IMR-90 (cell line): ENCODE measurements around the gene VEPH1. TPM values are rescaled to one million over a fixed set of nuclear protein-coding genes. Genes with fewer than 3 reads are reported as not detected.

Experiments
- ATAC-seq: fragments of 200-7000 bp; cut with Tn5 transposase; 2 replicates; pipeline ENCODE4 v1.9.1; 2020; ENCODE audit warnings: low read depth, mild to moderate bottlenecking, moderate library complexity
- BruUV-seq: library from RNA; stranded (reverse); fragments of 400-500 nt; replicated peaks from 2 replicates; lab custom pipeline; 2021; lab: Mats Ljungman, UMichigan
- CTCF ChIA-PET: fragments of 300-600 bp; formaldehyde crosslinking; extraction: SDS; loops from one replicate; lab custom pipeline; 2021; ENCODE audit warnings: antibody characterized with exemption; lab: Yijun Ruan, JAX
- POLR2A ChIA-PET: fragments of 300-600 bp; sonication (Branson Sonifier 250); formaldehyde crosslinking; loops from one replicate; lab custom pipeline; 2022; ENCODE audit warnings: antibody characterized with exemption; ENCODE audit not compliant: unreplicated experiment; lab: Charles Lee
- DNase-seq: peaks from one replicate; pipeline ENCODE4 v3.0.0; 2013
- H2AFZ ChIP-seq: replicated peaks from 2 replicates; pipeline ENCODE3; 2013; ENCODE audit warnings: low read length, mild to moderate bottlenecking; ENCODE audit not compliant: poor library complexity
- H2AK5ac ChIP-seq: 2 replicates; pipeline ENCODE4 v1.6.1; 2013; ENCODE audit warnings: low read depth, low read length, inconsistent platforms
- H2AK9ac ChIP-seq: replicated peaks from 2 replicates; pipeline ENCODE3; 2013; ENCODE audit warnings: mild to moderate bottlenecking, low read depth, low read length, moderate library complexity; ENCODE audit not compliant: poor library complexity
- H2BK120ac ChIP-seq: 2 replicates; pipeline ENCODE4 v1.6.1; 2013; ENCODE audit warnings: low read depth, low read length, inconsistent platforms
- H2BK15ac ChIP-seq: 3 replicates; pipeline ENCODE4 v1.6.1; 2013; ENCODE audit warnings: low read depth, low read length, inconsistent platforms
- H2BK20ac ChIP-seq: 2 replicates; pipeline ENCODE4 v1.6.1; 2013; ENCODE audit warnings: low read depth, mild to moderate bottlenecking, inconsistent platforms, low read length, moderate library complexity
- H2BK5ac ChIP-seq: 2 replicates; pipeline ENCODE4 v1.6.1; 2013; ENCODE audit warnings: mild to moderate bottlenecking, low read depth, low read length, inconsistent platforms; ENCODE audit not compliant: poor library complexity, severe bottlenecking
- H3K14ac ChIP-seq: replicated peaks from 2 replicates; pipeline ENCODE4 v1.6.1; 2013; ENCODE audit warnings: low read depth, low read length, inconsistent platforms
- H3K18ac ChIP-seq: 2 replicates; pipeline ENCODE4 v1.6.1; 2013; ENCODE audit warnings: low read depth, low read length, control low read depth
- H3K23ac ChIP-seq: 2 replicates; pipeline ENCODE4 v1.6.1; 2013; ENCODE audit warnings: low read depth, low read length, inconsistent platforms
- H3K27ac ChIP-seq: 2 replicates; pipeline ENCODE4 v1.5.1; 2013; ENCODE audit warnings: mild to moderate bottlenecking, control low read depth, low read length; ENCODE audit not compliant: insufficient read depth
- H3K27me3 ChIP-seq: 2 replicates; pipeline ENCODE4 v1.6.1; 2013; ENCODE audit warnings: low read length; ENCODE audit not compliant: control insufficient read depth, insufficient read depth
- H3K36me3 ChIP-seq: 2 replicates; pipeline ENCODE4 v1.6.1; 2013; ENCODE audit warnings: low read length, mixed read lengths; ENCODE audit not compliant: control insufficient read depth, insufficient read depth
- H3K4ac ChIP-seq: 2 replicates; pipeline ENCODE4 v1.6.1; 2013; ENCODE audit warnings: low read depth, low read length, inconsistent platforms
- H3K4me1 ChIP-seq: 2 replicates; pipeline ENCODE4 v1.6.1; 2013; ENCODE audit warnings: low read length, mixed read lengths; ENCODE audit not compliant: control insufficient read depth, insufficient read depth
- H3K4me2 ChIP-seq: 2 replicates; pipeline ENCODE4 v1.6.1; 2013; ENCODE audit warnings: low read depth, mild to moderate bottlenecking, control low read depth, low read length, moderate library complexity
- H3K4me3 ChIP-seq: 2 replicates; pipeline ENCODE4 v1.5.1; 2013; ENCODE audit warnings: low read depth, mild to moderate bottlenecking, control low read depth, low read length, moderate library complexity; ENCODE audit not compliant: insufficient read depth
- H3K56ac ChIP-seq: 2 replicates; pipeline ENCODE4 v1.6.1; 2013; ENCODE audit warnings: low read length, inconsistent platforms; ENCODE audit not compliant: insufficient read depth; ENCODE audit errors: extremely low read depth
- H3K79me1 ChIP-seq, 2 experiments: 2 replicates each; pipeline ENCODE4 v1.6.1; 2013; ENCODE audit warnings: low read length in 2 of 2, inconsistent platforms in 1 of 2, low read depth in 1 of 2
- H3K9ac ChIP-seq: 2 replicates; pipeline ENCODE4 v1.6.1; 2013; ENCODE audit warnings: low read depth, low read length, control low read depth
- H3K9me1 ChIP-seq: 2 replicates; pipeline ENCODE4 v1.6.1; 2013; ENCODE audit warnings: low read length, inconsistent platforms; ENCODE audit not compliant: insufficient read depth
- H3K9me3 ChIP-seq: 2 replicates; pipeline ENCODE4 v1.6.1; 2013; ENCODE audit warnings: low read length; ENCODE audit not compliant: control insufficient read depth, insufficient read depth
- H4K20me1 ChIP-seq: 2 replicates; pipeline ENCODE4 v1.6.1; 2013; ENCODE audit warnings: low read length, inconsistent platforms; ENCODE audit not compliant: insufficient read depth
- H4K5ac ChIP-seq: 2 replicates; pipeline ENCODE4 v1.6.1; 2013; ENCODE audit warnings: mild to moderate bottlenecking, low read depth, low read length, control low read depth
- H4K8ac ChIP-seq, 2 experiments: 2 replicates each; pipeline ENCODE4 v1.6.1; 2013; ENCODE audit warnings: low read depth in 2 of 2, low read length in 2 of 2, control low read depth in 1 of 2, inconsistent platforms in 1 of 2
- H4K91ac ChIP-seq: 2 replicates; pipeline ENCODE4 v1.6.1; 2013; ENCODE audit warnings: low read depth, low read length, inconsistent platforms; ENCODE audit not compliant: insufficient read depth
- MXI1 ChIP-seq: IDR thresholded peaks from 2 replicates; pipeline ENCODE4 v1.6.1; 2012; ENCODE audit warnings: low read depth, mild to moderate bottlenecking, low read length, moderate library complexity, borderline replicate concordance
- RFX5 ChIP-seq: IDR thresholded peaks from 2 replicates; pipeline ENCODE4 v1.8.0; 2012; ENCODE audit warnings: low read depth, mild to moderate bottlenecking, low read length, moderate library complexity
- WGBS, 2 experiments: methylation state at CpG; one replicate each; pipeline versions ENCODE4 v1.1.5 to v1.1.7; 2013; ENCODE audit warnings: missing lambda C conversion rate in 2 of 2; ENCODE audit not compliant: insufficient read length in 1 of 2; ENCODE audit errors: extremely low coverage in 2 of 2; 5-methylcytosine and 5-hydroxymethylcytosine counted together
- dilution Hi-C: fragments of 300-500 bp; cut with HindIII; formaldehyde crosslinking; loops from one replicate; pipeline ENCODE4 v1.14.3; 2018; ENCODE audit warnings: low sequenced_read_pairs; ENCODE audit not compliant: unreplicated experiment
- in situ Hi-C: fragments of 300-500 bp; cut with MboI; formaldehyde crosslinking; loops from 3 replicates; pipeline ENCODE4 v1.14.3; 2019; ENCODE audit warnings: low sequenced_read_pairs, inconsistent platforms, mixed read lengths
- intact Hi-C: fragments of 100-400 bp; cut with micrococcal nuclease; formaldehyde crosslinking; loops from 2 replicates; pipeline ENCODE4 v1.10.0; 2022
- polyA plus RNA-seq, 3 experiments: library from polyadenylated mRNA; depleted of rRNA; stranded (reverse); fragments of >200 nt; gene quantifications; 2 replicates each; pipeline ENCODE4 v1.2.3, GENCODE V29; 2012; ENCODE audit warnings: low replicate concordance in 1 of 3
- total RNA-seq: library from RNA; depleted of rRNA; stranded (reverse); fragments of >200 nt; gene quantifications from 2 replicates; pipeline ENCODE4 v1.2.3, GENCODE V29; 2012
- TF ChIP-seq, protein P1 (sequence below): fragments of 150-350 bp; IDR thresholded peaks from 2 replicates; pipeline ENCODE4 v1.6.1; 2017; ENCODE audit warnings: mild to moderate bottlenecking, antibody characterized with exemption, low read length, low read depth

VEPH1 gene
- total and polyA plus RNA-seq, 2 of the 4 experiments (the other 2 are of a cell fraction), result 30.5 to 130 TPM

DNA sequence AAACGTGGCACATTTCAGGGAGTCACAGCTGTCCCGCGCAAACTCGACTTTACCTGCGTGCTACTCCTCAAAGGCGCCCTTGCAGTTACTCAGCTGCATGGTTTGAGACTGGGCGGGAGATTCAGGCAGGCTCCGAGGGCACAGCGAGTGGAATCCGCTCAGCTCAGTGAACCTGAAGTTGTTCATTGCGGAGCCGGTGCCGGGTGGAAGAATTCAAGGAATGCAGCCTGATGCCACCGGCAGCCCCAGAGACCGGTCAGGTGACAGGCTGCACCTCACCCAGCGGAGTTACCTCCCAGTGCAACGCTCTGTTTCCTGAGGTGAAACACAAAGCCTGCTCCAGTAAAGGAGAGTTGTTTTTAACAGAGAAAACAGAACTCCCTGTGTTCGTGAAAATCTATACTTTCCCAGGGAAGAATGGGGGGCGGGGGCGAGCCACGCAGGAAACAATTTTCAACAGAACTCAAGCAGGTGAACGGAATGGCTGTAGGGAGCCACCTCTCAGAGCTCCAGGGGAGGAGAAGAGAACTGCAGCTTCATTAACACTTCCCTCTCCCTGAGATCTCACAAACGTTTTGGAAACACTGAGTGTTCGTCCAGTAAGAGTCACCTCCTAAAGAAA is 3.8 kb downstream of the VEPH1 start:
- intact Hi-C loops, result loop anchor here (10.0 kb wide), 1 partner anchor 145 kb away; no protein-coding TSS in a partner anchor

More for the DNA sequence above, 3.8 kb downstream of the VEPH1 start:
- H3K9ac ChIP-seq, result 0 out of 2 replicates have a peak overlapping the region, but pooled peaks have one; percentile 3
- no peak overlapping the region for H2BK15ac ChIP-seq
- peak overlapping the region; percentile 39 for H2BK120ac ChIP-seq
- H3K27me3 ChIP-seq, result no peaks in the 10 kb centered on the region
- CTCF ChIA-PET, result interaction anchor here (0.6 to 0.8 kb wide), 2 partner anchors 33 to 302 kb away, joined by 3 read pairs; no protein-coding TSS in a partner anchor
- peak overlapping the region; percentile 52; the same call in 1 of the 2 replicates for H4K5ac ChIP-seq
- DNase-seq, result no peak
- TF ChIP-seq, protein P1, sequence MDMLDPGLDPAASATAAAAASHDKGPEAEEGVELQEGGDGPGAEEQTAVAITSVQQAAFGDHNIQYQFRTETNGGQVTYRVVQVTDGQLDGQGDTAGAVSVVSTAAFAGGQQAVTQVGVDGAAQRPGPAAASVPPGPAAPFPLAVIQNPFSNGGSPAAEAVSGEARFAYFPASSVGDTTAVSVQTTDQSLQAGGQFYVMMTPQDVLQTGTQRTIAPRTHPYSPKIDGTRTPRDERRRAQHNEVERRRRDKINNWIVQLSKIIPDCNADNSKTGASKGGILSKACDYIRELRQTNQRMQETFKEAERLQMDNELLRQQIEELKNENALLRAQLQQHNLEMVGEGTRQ, result no peak
- TF ChIP-seq RFX5, result no peak
- no peak for TF ChIP-seq MXI1
- no peak overlapping the region; the same call in 1 of the 2 replicates for H3K4ac ChIP-seq
- no peaks in the 10 kb centered on the region for H4K20me1 ChIP-seq
- no peaks in the 10 kb centered on the region for H3K9me3 ChIP-seq
- H3K4me3 ChIP-seq, result peak overlapping the region; percentile 35
- no peak overlapping the region for H4K91ac ChIP-seq
- peak overlapping the region in 1 of 2 experiments; percentile 36; a peak in 2 of 4 replicates for H4K8ac ChIP-seq
- no peaks in the 10 kb centered on the region for H3K9me1 ChIP-seq
- WGBS, 2 experiments, result 25% methylated on average over 10 of the region's 24 CpGs; no CpG with 5 or more reads in 1 of the 2 experiments
- no peak overlapping the region; the same call in 1 of the 2 replicates for H2AK5ac ChIP-seq
- in situ Hi-C loops (no loop called here), dilution Hi-C loops (no loop called here)
- H3K4me2 ChIP-seq, result peak overlapping the region; percentile 79
- no peak overlapping the region for H3K18ac ChIP-seq
- ATAC-seq, result peak; percentile 33
- H2AFZ ChIP-seq, result peak overlapping the region; percentile 82
- H2AK9ac ChIP-seq, result peak overlapping the region; percentile 20
- no TSS peak for BruUV-seq
- no peak overlapping the region for H3K27ac ChIP-seq
- H3K36me3 ChIP-seq, result no peaks in the 10 kb centered on the region
- H2BK20ac ChIP-seq, result no peak overlapping the region
- H2BK5ac ChIP-seq, result no peak overlapping the region
- H3K79me1 ChIP-seq, result peaks cover 5 to 17% of the 10 kb centered on the region in 2 experiments; a peak in 2 of 4 replicates
- H3K56ac ChIP-seq, result no peak overlapping the region
- POLR2A ChIA-PET, result no interaction called here
- peak overlapping the region; percentile 1; the same call in 1 of the 2 replicates for H3K14ac ChIP-seq
- H3K4me1 ChIP-seq, result peaks cover 10% of the 10 kb centered on the region
- peak overlapping the region; percentile 34; the same call in 1 of the 2 replicates for H3K23ac ChIP-seq
